Ishikawa (cell line): ENCODE results near the gene ZNF37A.

Experiments used
- CEBPB ChIP-seq: IDR thresholded peaks from 2 replicates; pipeline ENCODE4 v1.6.1; 2012
- CREB1 ChIP-seq: IDR thresholded peaks from 2 replicates; pipeline ENCODE4 v1.6.1; 2012; ENCODE audit warnings: low read depth
- EGR1 ChIP-seq: IDR thresholded peaks from 2 replicates; pipeline ENCODE4 v1.6.1; 2012
- EP300 ChIP-seq: IDR thresholded peaks from 2 replicates; pipeline ENCODE4 v1.6.1; 2012; ENCODE audit warnings: borderline replicate concordance
- FOXM1 ChIP-seq: IDR thresholded peaks from 2 replicates; pipeline ENCODE4 v1.6.1; 2012; ENCODE audit warnings: low read depth, borderline replicate concordance
- NFIC ChIP-seq: IDR thresholded peaks from 2 replicates; pipeline ENCODE4 v1.6.1; 2012
- RAD21 ChIP-seq: IDR thresholded peaks from 2 replicates; pipeline ENCODE4 v1.6.1; 2012; ENCODE audit warnings: low read depth
- TAF1 ChIP-seq: IDR thresholded peaks from 2 replicates; pipeline ENCODE4 v1.6.1; 2012; ENCODE audit warnings: low read depth, mild to moderate bottlenecking
- TCF12 ChIP-seq: IDR thresholded peaks from 2 replicates; pipeline ENCODE4 v1.6.1; 2012; ENCODE audit warnings: low read depth
- TEAD4 ChIP-seq: IDR thresholded peaks from 2 replicates; pipeline ENCODE4 v1.6.1; 2012
- YY1 ChIP-seq: IDR thresholded peaks from 2 replicates; pipeline ENCODE4 v1.6.1; 2012; ENCODE audit warnings: low read depth
- ZBTB7A ChIP-seq: IDR thresholded peaks from 2 replicates; pipeline ENCODE4 v1.6.1; 2012; ENCODE audit warnings: low read depth
- TF ChIP-seq, protein P1 (sequence below): IDR thresholded peaks from 2 replicates; pipeline ENCODE4 v1.6.1; 2012
- TF ChIP-seq, protein P2 (sequence below): IDR thresholded peaks from 2 replicates; pipeline ENCODE4 v1.6.1; 2012
- TF ChIP-seq, protein P3 (sequence below): IDR thresholded peaks from 2 replicates; pipeline ENCODE4 v1.6.1; 2012; ENCODE audit warnings: low read depth, mild to moderate bottlenecking

ZNF37A gene

DNA sequence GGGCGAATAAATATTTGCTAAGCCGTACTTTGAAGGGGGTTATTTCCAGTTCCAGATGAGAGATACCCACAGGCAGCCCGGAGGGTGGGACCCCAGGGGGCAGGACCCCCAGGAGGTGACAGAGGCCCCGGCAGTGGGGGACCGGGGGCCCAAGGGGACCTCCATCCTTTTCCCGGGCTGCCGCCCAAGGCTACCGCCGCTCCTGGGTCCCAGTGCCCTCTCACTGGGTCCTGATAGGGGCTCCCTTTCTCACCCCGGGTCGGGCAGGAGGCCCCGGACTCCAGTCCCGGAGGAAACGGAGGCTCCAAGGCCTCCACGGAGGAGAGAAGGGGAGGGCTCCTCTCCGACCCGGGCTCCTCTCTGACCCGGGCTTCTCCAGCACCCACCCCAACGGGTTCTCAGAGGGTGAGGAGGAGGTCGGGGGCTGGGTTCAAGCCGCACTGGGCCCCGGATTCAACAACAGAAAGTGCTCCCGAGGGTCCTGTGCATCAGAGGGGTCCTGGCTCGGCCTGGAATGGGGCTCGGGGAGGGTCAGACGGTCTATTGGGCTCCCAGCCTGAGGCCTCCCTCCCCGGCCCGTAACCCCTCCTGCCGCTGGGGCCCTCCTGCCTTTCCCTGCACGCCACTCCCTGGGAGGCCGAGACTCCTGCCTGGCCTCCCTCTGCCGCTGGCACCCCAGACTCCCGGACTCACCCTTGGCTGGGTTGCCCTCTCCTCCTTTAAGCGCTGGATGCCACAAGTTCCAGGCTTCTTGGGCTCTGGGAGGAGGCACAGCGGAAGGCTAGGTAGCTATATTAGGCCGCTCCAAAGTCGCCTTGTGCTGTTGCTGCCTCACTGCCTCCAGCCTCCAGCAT lies 62.5 kb downstream of the ZNF37A start:
- TF ChIP-seq TAF1: no peak
- TF ChIP-seq CREB1: no peak
- no peak for TF ChIP-seq NFIC
- TF ChIP-seq EGR1: no peak
- TF ChIP-seq, protein P1, sequence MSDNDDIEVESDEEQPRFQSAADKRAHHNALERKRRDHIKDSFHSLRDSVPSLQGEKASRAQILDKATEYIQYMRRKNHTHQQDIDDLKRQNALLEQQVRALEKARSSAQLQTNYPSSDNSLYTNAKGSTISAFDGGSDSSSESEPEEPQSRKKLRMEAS: no peak
- TF ChIP-seq, protein P2, sequence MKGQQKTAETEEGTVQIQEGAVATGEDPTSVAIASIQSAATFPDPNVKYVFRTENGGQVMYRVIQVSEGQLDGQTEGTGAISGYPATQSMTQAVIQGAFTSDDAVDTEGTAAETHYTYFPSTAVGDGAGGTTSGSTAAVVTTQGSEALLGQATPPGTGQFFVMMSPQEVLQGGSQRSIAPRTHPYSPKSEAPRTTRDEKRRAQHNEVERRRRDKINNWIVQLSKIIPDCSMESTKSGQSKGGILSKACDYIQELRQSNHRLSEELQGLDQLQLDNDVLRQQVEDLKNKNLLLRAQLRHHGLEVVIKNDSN: no peak
- TF ChIP-seq CEBPB: no peak
- TF ChIP-seq ZBTB7A: no peak
- TF ChIP-seq EP300: no peak
- no peak for TF ChIP-seq TEAD4
- TF ChIP-seq TCF12: no peak
- TF ChIP-seq, protein P3, sequence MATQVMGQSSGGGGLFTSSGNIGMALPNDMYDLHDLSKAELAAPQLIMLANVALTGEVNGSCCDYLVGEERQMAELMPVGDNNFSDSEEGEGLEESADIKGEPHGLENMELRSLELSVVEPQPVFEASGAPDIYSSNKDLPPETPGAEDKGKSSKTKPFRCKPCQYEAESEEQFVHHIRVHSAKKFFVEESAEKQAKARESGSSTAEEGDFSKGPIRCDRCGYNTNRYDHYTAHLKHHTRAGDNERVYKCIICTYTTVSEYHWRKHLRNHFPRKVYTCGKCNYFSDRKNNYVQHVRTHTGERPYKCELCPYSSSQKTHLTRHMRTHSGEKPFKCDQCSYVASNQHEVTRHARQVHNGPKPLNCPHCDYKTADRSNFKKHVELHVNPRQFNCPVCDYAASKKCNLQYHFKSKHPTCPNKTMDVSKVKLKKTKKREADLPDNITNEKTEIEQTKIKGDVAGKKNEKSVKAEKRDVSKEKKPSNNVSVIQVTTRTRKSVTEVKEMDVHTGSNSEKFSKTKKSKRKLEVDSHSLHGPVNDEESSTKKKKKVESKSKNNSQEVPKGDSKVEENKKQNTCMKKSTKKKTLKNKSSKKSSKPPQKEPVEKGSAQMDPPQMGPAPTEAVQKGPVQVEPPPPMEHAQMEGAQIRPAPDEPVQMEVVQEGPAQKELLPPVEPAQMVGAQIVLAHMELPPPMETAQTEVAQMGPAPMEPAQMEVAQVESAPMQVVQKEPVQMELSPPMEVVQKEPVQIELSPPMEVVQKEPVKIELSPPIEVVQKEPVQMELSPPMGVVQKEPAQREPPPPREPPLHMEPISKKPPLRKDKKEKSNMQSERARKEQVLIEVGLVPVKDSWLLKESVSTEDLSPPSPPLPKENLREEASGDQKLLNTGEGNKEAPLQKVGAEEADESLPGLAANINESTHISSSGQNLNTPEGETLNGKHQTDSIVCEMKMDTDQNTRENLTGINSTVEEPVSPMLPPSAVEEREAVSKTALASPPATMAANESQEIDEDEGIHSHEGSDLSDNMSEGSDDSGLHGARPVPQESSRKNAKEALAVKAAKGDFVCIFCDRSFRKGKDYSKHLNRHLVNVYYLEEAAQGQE: no peak

DNA sequence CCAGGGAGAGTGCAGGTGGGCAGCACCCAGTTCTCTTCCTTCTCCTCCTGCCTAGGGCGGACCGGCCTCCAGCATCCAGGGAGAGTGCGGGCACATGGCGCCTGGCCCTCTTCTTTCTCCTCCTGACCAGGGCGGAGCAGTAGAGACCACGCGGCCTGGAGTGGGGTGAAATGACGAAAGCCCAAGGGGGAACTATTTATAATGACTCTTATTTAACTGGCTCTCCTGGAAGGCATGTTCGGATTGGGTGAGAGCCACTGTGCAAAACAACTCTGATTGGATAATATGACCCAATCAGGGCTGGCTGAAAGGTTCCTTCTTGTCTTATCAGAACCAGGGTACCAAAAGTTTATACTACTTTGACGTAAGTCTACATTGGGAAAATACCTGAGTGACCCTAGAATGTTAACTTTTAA lies 63.1 kb downstream of the ZNF37A start:
- TF ChIP-seq NFIC (no peak), TCF12 (no peak), FOXM1 (no peak), EP300 (no peak), YY1 (no peak)
- TF ChIP-seq, protein P2: no peak

DNA sequence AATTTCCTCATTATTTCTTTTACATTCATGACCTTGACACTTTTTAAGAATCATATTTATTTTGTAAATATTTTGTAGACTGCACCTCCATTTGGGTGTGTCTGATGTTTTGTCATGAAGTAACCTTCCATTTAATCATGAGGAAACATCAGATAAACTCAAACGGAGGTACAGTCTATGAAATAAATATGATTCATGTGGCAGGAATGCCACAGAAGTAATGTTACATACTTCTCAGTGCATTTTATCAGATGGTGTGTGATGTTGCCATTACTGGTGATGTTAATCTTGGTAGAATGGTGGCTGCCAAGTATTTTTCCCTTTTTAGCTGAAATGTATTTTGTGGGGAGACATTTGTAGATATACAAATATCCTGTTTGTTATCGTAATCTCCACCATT lies 64.9 kb downstream of the ZNF37A start:
- no peak for TF ChIP-seq FOXM1
- no peak for TF ChIP-seq CREB1
- TF ChIP-seq, protein P2: no peak
- TF ChIP-seq, protein P1: no peak
- TF ChIP-seq TAF1: no peak
- TF ChIP-seq ZBTB7A: no peak

DNA sequence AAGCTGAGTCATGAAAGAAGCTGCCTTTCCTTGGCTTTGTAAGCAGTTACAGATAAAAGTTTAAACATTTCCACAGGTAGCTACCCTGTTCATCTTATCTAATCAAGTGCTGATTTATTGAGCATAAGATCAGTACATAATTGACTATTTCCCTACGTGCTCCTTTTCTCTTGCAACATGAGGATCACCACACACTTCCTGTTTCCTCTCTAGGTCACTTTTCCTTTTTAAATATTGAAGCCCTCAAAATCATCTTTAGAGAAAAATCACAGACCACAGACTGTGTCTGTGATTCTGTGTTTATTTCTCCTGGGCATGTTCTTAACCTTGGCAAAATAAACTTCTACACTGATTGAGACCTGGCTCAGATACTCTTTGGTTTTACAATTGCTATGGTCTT lies 69.5 kb downstream of the ZNF37A start:
- no peak for TF ChIP-seq EGR1

DNA sequence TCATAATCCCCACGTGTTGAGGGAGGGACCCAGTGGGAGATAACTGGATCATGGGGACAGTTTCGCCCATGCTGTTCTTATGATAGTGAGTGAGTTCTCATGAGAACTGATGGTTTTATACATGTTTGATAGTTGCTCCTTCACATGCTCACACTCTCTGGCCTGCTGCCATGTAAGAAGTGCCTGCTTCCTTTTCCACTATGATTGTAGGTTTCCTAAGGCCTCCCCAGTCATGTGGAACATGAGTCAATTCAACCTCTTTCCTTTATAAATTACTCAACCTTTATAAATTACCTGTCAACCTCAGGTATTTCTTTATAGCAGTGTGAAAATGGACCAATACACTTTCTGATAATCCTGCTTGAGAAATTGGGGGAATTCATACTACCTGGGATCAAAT lies 80.2 kb downstream of the ZNF37A start:
- TF ChIP-seq ZBTB7A (no peak), YY1 (no peak), EGR1 (no peak), TEAD4 (no peak)
- TF ChIP-seq, protein P3: no peak

DNA sequence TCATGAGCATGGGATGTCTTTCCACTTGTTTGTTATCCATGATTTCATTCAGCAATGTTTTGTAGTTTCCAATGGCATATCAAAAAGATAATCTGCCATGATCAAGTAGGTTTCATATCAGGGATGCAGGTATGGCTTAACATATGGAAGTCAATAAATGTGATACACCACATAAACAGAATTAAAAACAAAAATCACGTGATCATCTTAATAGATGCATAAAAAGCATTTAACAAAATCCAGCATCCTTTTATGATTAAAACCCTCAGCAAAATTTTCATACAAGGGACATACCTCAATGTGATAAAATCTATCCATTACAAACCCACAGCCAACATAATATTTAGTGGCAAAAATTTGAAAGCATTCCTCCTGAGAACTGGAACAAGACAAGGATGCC lies 90.3 kb downstream of the ZNF37A start:
- no peak for TF ChIP-seq TAF1
- TF ChIP-seq TEAD4: no peak
- no peak for TF ChIP-seq EP300
- TF ChIP-seq RAD21: no peak
